Measurements from ENCODE around the gene IGFALS.

The IGFALS gene

DNA sequence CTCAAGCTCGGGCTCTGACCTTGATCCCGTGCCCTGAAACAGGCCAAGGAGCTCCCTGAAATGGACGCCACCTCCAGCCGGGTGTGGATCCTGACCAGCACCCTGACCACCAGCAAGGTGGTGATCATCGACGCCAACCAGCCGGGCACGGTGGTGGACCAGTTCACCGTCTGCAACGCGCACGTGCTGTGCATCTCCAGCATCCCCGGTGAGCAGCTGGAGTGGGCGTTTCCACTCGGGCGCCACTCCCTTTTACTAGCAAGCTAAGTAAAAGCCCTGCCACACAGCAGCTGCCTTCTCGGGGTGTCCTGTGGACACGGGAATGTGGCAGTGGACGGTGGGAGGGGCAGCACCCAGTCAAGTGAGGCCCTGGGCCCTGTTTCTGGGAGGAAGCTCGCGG lies 28.5 kb downstream of the IGFALS start:
- DNase-seq (ENCODE audit: low spot score): no peak

DNA sequence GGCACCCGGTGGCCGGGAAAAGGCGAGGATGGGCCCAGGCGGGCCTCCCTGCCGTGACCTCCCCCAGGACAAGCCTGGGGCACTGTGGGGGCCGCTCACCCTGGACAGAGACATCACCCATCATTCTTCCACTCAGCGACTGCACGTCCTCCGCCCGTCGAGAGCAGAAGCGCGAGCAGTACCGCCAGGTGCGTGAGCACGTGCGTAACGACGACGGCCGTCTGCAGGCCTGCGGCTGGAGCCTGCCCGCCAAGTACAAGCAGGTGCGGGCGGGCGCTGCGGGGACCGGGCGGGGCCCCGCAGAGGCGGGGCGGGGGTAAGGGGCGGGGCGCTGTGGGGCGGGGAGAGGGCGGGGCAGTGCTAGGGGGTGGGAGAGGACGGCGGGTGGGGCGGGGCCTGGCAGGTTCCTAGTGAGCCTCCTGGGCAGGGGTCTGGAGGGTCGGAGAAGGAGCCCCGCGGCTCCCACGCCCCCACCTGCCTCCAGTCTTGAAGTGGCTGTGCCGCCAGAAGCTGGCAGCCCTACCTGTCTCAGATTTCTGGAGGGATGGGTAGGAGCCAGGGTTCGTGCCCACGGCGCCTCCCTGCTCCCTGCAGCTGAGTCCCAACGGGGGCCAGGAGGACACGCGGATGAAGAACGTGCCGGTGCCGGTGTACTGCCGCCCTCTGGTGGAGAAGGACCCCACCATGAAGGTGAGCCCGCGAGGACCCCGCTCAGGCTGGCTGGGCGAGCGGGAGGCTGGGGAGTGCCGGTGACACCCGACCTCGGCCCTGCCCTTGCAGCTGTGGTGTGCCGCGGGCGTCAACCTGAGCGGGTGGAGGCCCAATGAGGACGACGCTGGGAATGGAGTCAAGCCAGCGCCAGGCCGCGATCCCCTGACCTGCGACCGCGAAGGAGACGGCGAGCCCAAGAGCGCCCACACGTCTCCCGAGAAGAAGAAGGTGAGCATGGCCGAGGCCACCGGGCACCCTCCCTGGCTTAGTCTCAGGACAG lies 29.7 kb downstream of the IGFALS start:
- DNase-seq (ENCODE audit: low spot score): no peak

DNA sequence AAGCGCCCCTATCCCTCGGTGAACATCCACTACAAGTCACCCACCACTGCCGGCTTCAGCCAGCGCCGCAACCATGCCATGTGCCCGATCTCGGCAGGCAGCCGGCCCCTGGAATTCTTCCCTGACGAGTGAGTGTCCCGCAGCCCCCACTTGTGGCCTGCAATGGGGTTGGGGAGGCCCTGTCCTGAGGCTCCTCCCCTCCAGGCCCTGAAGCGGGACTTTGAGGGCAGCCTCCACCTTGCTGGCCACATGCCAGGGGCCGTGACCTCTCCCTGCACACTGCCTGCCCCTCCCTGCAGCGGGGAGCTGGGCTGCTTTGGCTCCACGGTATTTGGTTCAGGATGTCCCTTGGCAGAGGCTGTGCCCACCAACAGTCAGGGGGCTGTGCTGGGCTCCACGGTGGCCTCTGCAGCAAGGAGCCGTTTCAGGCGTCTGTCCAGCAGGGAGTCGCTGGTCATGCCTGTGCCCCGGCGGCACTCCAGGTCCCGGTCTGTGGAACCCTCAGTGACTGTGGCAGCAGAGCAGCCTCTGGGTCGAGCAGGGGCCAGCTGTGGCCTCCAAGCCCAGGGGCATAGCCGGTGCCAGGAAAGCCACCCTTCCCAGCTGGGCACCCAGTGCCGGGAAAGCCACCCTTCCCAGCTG lies 30.5 kb downstream of the IGFALS start:
- DNase-seq (ENCODE audit: low spot score): no peak

DNA sequence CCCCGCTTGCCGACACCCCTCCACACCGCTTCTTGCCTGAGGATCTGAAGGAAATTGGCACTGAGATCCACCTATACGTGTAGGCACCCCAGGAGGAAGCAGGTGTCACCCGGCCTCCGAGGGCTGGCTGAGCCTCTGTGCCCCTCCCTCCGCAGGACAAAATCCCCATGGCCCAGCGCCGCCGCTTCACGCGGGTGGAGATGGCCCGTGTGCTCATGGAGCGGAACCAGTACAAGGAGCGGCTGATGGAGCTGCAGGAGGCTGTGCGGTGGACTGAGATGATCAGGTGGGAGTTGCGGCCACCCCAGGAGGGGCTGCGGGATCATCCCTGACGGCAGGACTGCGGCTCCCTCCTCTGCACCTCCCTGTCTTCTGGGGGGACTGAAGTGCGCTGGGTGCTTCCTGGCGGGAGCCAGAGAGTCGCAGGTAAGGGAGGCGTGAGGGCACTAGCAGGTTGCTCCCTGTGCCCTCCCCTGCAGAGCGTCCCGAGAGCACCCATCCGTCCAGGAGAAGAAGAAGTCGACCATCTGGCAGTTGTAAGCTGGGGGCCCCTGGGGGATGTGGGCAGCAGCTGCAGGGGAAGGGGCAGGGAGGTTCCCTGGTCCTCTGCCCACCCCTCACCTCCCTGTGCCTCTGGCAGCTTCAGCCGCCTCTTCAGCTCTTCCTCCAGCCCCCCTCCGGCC lies 31.2 kb downstream of the IGFALS start:
- DNase-seq (ENCODE audit: low spot score): no peak

DNA sequence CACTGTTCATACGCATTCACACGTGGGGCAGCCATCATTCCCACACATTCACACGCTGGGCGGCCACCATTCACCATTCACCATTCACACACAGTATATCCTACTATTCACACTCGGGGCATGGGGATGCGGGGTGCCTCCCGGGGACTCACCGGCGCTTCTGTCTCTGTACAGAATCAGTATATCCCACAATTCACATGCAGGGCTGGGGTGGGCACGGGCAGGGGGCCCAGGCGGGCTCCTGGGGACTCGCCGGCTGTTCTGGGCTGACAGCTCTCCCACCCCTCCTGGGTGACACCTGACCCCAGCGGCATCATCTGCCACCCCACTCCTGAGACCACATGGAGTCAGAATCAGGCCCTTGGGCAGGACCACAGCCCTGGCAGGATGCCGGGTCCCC lies 31.8 kb downstream of the IGFALS start:
- DNase-seq (ENCODE audit: low spot score): no peak

DNA sequence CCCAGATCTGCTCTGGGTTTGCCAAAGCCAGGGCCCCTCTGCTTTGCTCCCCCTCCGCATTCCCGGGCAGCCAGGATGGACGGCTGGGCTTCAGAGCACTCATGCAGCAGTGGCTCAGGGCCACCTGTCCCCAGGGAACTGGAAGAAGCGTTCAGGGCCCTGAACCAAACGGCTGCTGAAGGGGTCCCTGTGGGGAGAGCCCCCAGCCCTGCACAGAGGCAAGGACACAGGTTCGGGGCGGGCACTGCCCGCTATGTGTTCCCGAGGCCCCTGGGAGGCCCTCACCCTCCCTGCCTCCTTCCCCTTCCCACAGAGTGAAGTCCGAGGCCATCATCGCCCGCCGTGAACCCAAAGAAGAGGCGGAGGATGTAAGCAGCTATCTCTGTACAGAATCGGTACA lies 32.6 kb downstream of the IGFALS start:
- DNase-seq (ENCODE audit: low spot score): no peak

DNA sequence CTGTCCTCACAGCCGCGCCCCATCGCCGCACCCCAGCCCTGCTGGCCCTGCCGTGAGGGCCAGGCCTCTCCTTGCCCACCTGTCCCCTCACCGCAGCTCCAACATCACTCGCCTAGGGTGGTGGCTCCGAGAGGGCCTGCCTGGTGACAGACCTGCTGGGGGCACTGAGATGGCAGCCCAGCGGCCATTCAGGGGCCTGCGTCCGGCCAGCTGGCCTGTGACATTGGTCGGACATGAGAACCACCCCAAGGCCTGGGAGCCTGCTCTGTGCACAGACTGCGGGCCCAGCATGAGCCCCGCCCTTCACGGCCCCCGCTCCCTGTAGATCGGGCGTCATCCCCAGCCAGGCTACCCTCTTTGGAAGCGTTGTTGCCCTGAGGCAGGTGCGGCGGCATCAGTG lies 34.0 kb downstream of the IGFALS start:
- DNase-seq (ENCODE audit: low spot score): no peak

DNA sequence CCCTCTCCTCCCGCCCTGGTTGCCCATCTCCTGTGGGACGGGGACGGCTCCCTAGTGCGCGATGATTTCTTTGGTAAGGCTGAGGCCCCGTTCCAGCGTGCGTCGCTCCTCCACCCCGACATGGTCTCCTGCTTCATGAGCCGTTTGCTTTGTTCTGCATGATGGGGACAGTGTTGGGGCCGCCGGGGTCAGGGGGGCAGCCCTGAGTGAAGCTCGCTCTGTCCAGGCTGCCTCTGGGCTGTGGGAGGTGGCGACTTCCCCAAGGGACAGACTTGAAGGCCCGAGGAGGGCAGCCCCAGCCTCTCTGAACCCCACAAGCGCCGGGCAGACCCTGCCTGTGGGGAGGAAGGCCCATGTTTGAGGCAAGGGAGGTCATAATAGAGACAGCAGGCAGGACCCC lies 34.6 kb downstream of the IGFALS start:
- no peak for DNase-seq (ENCODE audit: low spot score)

DNA sequence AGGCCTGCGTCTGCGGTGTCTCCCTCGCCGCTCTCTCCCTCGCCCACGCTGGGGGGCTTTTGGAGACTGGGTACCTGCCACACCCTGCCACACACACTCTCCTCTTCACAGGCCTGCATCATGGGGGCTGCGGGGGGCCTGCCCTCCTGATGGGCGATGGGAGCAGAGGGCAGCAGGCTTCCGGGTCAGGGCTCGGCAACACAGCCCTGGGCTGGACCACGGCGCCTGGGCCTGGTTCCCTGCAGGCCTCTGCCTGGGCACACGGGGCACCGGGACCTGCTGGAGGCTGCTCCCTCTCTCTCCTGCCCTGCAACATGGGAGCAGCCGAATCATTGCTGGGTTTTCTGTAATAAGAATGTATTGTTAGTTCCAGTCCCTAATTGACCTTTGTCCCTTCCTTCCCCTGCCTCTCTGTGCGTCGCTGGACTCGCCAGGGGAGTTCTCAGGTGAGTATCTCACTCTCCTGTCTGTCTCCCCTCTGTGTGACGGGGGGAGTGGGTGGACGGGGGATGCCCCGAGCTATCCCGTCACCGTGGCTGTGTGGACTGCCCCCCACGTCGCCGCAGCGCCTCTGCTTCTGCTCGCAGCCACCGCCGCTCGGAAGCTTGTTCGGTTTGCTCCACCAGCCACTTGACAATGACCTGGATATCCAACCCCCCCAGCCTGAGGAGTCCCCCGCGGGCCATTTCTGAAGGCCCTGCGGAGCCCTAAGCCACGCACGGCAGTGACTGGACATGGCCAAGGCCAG lies 35.6 kb downstream of the IGFALS start:
- no peak for DNase-seq (ENCODE audit: low spot score)

DNA sequence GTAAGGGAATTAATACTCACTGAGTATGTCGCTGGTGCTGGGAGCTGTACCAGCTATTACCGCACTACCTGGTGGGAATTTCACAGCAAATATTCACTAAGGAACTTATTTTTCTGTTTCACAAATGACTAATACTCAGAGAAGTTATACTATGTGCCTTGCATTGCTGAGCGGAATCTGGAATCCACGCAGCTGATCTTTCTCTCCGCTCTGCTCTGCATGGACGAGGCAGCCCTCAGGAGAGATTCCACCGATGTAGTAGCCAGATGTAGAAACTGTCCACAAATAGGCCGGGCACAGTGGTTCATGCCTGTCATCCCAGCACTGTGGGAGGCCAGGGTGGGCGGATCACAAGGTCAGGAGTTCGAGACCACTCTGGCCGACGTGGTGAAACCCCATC lies 39.3 kb downstream of the IGFALS start:
- no peak for DNase-seq (ENCODE audit: low spot score)

DNA sequence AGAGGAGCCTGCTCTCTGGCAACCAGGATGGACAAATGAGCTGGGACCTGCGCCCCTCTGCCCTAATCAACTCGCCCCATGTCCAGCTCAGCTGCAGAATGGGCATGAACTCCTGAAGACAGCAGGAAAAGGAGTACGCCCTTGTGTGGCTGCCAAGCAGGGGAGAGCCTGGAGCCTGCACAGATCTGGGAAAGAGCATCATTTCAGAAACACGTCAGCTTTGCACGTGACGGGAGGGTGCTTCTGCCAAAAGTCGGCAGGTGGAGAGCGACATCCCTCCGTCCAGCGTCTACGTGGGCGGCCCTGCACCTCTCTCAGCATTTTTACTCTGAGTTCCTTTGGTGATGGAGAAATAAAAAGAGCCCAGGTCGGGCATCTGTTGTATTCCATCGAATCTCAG lies 40.7 kb downstream of the IGFALS start:
- DNase-seq (ENCODE audit: low spot score): no peak

DNA sequence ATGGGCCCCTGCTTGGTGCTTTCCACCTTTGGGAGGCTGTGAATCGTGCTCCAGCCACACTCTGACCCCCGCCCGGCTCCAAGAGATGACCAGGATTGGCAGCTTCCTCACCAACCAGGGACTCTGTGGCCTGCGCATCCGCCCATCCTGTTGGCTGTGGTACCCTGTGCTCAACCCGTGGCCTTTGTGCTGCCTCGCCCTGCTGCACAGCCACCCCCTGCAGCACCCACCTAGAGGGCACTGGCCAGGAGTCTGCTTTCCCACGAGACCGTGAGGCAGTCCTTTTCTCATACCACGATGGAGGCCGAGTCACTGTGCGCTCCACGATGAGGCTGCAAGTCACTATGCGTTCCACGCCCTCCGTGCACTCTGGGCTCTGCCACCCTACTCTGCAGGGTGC lies 41.6 kb downstream of the IGFALS start:
- no peak for DNase-seq (ENCODE audit: low spot score)

DNA sequence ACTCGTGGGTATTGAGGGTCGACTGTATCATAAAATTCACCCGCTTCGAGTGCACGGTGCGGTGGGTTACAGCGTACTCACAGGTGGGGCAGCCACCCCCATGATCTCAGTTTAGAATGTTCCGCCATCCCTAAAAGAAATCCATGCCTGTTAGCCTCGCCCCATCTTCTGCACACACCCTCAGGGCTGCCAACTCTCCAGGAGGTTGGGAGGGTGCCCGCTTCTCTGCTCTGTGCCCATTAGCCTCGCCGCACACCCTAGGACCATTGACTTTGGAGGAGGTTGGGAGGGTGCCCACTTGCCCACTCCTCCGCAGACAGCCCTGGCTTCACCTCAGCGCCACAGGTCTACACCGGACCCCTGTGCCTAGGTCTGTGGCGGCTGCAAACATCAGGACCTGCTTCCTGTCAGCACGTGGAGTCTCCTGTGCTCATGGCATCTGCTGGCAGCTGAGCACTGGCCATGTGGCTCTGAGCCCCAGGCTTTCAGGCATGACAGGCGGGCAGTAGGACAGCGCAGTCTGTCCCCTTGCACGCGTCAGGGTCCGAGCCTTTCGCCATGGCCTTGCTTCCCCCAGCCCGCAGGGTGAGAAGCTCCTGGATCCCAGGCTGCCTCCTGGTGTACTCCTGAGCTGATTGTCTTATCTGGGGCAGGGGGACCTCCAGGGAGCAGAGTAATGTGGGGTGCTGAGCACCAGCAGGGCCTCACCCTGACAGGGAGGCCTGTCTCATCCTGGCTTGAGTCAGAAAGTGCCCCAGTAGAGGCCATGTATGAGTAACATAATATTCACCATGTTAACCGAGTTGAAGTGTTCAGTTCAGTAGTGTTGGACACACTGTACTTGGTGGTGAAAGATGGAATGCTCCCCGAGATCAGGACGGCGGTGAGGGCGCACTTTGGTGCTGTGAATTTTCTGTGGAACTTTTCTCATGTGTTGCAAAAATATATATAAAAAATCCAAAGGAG lies 44.1 kb downstream of the IGFALS start:
- no peak for DNase-seq (ENCODE audit: low spot score)

DNA sequence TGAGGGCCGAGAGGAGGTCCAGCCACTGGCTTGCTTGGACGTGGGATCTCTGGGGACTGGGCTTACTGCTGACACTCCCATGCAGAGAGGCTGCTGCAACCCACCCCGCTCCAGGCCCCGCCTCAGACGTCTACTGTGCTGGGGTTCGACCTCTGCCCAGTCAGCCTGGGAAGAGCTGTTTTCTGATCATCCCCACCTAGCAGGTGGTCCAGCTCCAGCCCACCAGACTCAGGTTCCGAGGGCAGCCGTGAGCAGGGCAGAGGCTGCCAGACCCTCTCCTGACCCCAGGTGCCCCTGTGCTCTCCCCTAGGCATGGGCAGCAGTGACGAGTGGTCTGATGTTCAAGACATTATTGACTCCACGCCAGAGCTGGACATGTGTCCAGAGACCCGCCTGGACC lies 45.6 kb downstream of the IGFALS start:
- no peak for DNase-seq (ENCODE audit: low spot score)

DNA sequence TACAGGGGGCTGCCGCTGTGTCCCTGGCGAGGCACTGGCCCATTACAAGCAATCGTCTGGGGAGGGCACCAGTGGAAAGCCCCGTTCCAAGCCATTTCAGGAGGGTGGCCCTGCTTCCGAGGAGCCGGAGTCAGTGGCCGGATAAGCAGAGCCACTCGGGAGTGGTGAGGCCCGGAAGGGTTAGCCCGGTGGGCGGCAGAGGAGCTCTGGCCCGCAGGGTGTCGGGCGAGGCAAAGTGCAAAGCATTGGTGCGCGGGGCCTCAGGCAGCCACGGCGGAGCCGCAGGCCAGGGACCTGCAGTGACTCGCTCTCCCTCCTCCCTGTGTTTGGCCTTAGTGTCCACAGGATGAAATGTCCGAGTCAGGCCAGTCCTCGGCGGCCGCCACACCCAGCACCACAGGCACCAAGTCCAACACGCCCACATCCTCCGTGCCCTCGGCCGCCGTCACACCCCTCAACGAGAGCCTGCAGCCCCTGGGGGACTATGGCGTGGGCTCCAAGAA lies 46.8 kb downstream of the IGFALS start:
- no peak for DNase-seq (ENCODE audit: low spot score)

DNA sequence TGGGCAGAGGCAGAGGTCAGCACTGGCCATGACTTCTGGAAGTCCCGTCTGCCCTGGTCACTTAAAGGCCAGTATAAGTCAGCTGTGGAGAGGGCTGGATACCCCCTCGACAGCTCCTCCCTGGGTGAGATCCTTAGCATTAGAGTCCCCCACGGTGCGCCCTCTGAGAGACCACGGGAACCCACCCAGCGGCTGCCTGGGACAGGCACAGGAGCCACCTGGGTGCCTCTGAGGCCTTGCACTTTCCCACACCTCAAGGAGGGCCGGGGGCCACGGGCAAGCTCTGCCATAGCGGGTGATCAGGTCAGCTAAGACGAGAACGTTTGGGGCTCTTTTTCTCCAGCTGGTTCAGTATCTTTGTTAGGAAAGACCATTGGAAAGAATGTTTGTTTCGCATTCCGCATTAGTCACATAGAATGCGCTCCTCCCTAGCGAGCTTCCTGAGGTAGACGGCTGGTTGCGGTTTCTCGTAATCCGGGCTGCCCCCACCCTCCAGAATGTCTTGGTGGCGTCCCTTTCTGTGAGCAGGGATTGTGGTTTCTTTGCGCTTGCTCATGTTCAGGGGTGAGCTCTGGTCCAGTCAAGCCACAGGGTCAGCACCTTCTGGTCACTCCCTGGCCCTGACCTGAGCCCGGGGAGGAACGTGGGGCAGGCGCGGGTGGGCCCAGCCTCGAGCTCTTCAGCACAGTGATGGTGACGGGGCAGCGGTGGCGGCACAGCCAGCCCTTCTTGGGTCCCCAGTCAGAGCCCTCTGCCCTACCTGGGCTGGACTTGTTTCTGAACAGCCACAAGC lies 47.4 kb downstream of the IGFALS start:
- no peak for DNase-seq (ENCODE audit: low spot score)

DNA sequence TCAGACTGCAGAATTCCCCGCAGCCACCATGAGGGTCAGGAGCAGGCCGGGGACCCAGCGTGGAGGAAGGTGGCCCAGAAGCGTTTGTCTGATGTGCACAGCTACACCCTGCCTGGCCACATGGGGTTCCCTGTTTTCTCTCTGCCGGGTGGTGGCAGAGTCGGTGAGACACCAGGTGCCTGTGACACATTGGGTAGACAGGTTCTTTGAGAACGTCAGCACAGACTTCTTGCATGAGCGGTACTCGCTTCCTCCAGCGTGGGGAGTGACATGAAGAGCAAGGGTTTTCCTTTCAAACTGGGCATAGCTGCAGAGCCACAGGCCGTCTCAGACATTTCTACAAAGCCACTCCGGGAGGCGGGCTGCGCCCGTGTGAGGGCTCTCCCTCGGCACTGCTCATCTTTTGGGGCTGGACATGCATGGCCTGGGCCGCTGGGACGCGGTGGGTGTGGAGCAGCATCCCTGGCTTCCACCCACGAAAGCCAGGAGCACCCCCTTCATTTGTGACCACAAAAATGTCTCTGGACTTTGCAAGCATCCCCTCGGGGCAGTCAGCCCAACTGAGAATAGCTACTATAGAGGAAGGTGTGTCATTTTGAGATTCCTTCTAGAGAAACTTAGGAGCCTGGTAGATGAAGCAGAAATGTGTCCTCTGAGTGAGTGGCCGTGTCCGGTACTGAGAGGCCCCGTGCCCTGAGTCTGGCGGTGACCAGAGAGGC lies 48.2 kb downstream of the IGFALS start:
- DNase-seq (ENCODE audit: low spot score): peak; percentile 78

DNA sequence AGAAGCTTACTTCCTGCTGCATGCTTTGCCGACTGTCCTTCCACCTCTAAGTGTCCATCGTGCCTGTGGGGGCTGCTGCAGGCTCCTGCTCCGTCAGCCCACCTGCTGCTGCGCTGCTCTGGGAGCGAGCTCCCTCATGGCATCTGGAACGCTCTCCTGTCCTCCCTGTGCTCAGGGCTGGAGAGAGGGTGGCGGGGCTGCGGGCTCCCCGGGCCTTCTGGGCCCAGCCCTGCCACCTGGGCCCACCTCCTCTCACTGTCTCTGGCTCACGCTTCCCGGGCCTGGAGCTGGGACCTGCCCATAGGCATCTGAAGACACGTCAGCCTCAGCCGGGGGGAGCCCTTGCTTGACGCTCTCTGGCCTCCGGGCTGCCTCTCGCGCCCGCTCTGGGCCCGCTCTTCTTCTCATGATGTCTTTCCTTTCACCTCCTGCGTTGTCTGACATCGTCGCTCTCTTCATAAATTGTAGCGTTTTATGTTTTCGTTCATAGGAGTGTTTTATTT lies 49.1 kb downstream of the IGFALS start:
- no peak for DNase-seq (ENCODE audit: low spot score)

All from AG20443 (cell line).